Liver (tissue), 9 donors: ENCODE measurements around the gene ALDH3A1. TPM values are rescaled to one million over a fixed set of nuclear protein-coding genes. Genes with fewer than 3 reads are reported as not detected.

Experiments
- DNase-seq: peaks from one replicate; pipeline ENCODE4 v3.0.0-alpha.2; 2017; ENCODE audit warnings: low spot score
- H3K27ac ChIP-seq, 2 donors: one replicate each; pipeline ENCODE4 v1.7.0; 2013; ENCODE audit warnings: inconsistent platforms in 2 of 2, low read length in 2 of 2, control low read depth in 1 of 2, low read depth in 1 of 2, mild to moderate bottlenecking in 1 of 2
- H3K27me3 ChIP-seq, 4 donors: one replicate each; pipeline versions ENCODE4 v1.6.1 to v1.7.0; 2013; ENCODE audit warnings: low read length in 3 of 4, inconsistent platforms in 1 of 4, mild to moderate bottlenecking in 1 of 4, moderate library complexity in 1 of 4; ENCODE audit not compliant: control insufficient read depth in 4 of 4, insufficient read depth in 4 of 4
- H3K36me3 ChIP-seq, 4 donors: one replicate each; pipeline versions ENCODE4 v1.6.1 to v1.7.0; 2013; ENCODE audit warnings: low read length in 3 of 4, mild to moderate bottlenecking in 3 of 4, low read depth in 1 of 4, moderate library complexity in 1 of 4; ENCODE audit not compliant: control insufficient read depth in 4 of 4, insufficient read depth in 3 of 4
- H3K4me1 ChIP-seq, 4 donors: one replicate each; pipeline versions ENCODE4 v1.6.1 to v1.7.0; 2013; ENCODE audit warnings: low read length in 3 of 4, mild to moderate bottlenecking in 3 of 4, moderate library complexity in 1 of 4; ENCODE audit not compliant: control insufficient read depth in 4 of 4, insufficient read depth in 4 of 4
- H3K4me3 ChIP-seq, 3 donors: one replicate each; pipeline versions ENCODE4 v1.6.1 to v1.7.0; 2013; ENCODE audit warnings: low read length in 3 of 3, control low read depth in 1 of 3, low read depth in 1 of 3, mild to moderate bottlenecking in 1 of 3
- H3K9ac ChIP-seq, 2 donors: one replicate each; pipeline ENCODE4 v1.7.0; 2013; ENCODE audit warnings: low read length in 2 of 2, mild to moderate bottlenecking in 2 of 2, moderate library complexity in 2 of 2, control low read depth in 1 of 2, low read depth in 1 of 2
- H3K9me3 ChIP-seq, 4 donors: one replicate each; pipeline versions ENCODE4 v1.6.1 to v1.7.0; 2013; ENCODE audit warnings: low read length in 3 of 4; ENCODE audit not compliant: control insufficient read depth in 4 of 4
- ATF3 ChIP-seq: IDR thresholded peaks from 2 replicates; pipeline ENCODE4 v1.6.1; 2016; ENCODE audit warnings: antibody characterized with exemption
- EGR1 ChIP-seq, 2 donors: IDR thresholded peaks; 2 replicates each; pipeline ENCODE4 v1.6.1; 2016 to 2018; ENCODE audit warnings: antibody characterized with exemption in 2 of 2, low read depth in 2 of 2
- FOXA1 ChIP-seq: IDR thresholded peaks from 2 replicates; pipeline ENCODE4 v1.6.1; 2016; ENCODE audit warnings: antibody characterized with exemption
- FOXA2 ChIP-seq: IDR thresholded peaks from 2 replicates; pipeline ENCODE4 v1.6.1; 2016; ENCODE audit warnings: antibody characterized with exemption
- GABPA ChIP-seq, 2 donors: IDR thresholded peaks in 1 of 2; conservative IDR thresholded peaks in 1 of 2; 2 replicates each; pipeline ENCODE4 v1.6.1; 2016; ENCODE audit warnings: antibody characterized with exemption in 2 of 2, mild to moderate bottlenecking in 1 of 2, moderate library complexity in 1 of 2
- HNF4A ChIP-seq, 2 donors: conservative IDR thresholded peaks; 2 replicates each; pipeline ENCODE4 v1.6.1; 2016; ENCODE audit warnings: antibody characterized with exemption in 2 of 2, mild to moderate bottlenecking in 2 of 2
- HNF4G ChIP-seq: IDR thresholded peaks from 2 replicates; pipeline ENCODE4 v1.6.1; 2016; ENCODE audit warnings: antibody characterized with exemption
- JUND ChIP-seq, 2 donors: IDR thresholded peaks; 2 replicates each; pipeline ENCODE4 v1.6.1; 2016; ENCODE audit warnings: antibody characterized with exemption in 2 of 2
- MAX ChIP-seq: IDR thresholded peaks from 2 replicates; pipeline ENCODE4 v1.6.1; 2016; ENCODE audit warnings: antibody characterized with exemption
- NR2F2 ChIP-seq: IDR thresholded peaks from 2 replicates; pipeline ENCODE4 v1.6.1; 2016; ENCODE audit warnings: antibody characterized with exemption
- RAD21 ChIP-seq, 2 donors: IDR thresholded peaks; 2 replicates each; pipeline ENCODE4 v1.6.1; 2016; ENCODE audit warnings: antibody characterized with exemption in 2 of 2, mild to moderate bottlenecking in 2 of 2
- REST ChIP-seq: IDR thresholded peaks from 2 replicates; pipeline ENCODE4 v1.6.1; 2016; ENCODE audit warnings: antibody characterized with exemption, mild to moderate bottlenecking
- SP1 ChIP-seq: IDR thresholded peaks from 2 replicates; pipeline ENCODE4 v1.6.1; 2018; ENCODE audit warnings: antibody characterized with exemption, mild to moderate bottlenecking
- TAF1 ChIP-seq: conservative IDR thresholded peaks from 2 replicates; pipeline ENCODE4 v1.6.1; 2016; ENCODE audit warnings: antibody characterized with exemption, mild to moderate bottlenecking
- WGBS: extraction: QIAGEN DNeasy Blood & Tissue Kit; methylation state at CpG from one replicate; pipeline ENCODE4 v1.1.7; 2013; 5-methylcytosine and 5-hydroxymethylcytosine counted together
- polyA plus RNA-seq, 2 donors: library from polyadenylated mRNA; stranded (reverse) in 1 of 2; unstranded in 1 of 2; fragments of 200-250 nt in 1 of 2; fragments of >200 nt in 1 of 2; fragmentation: Nextera tagmentation in 1 of 2; extraction: Ambion mirVana in 1 of 2; gene quantifications; one replicate each; pipeline versions ENCODE4 v1.2.1 to v1.2.3, GENCODE V29; 2013 to 2015
- total RNA-seq, 2 donors: library from RNA; depleted of rRNA; stranded (reverse); fragments of >200 nt; gene quantifications; one replicate each; pipeline ENCODE4 v1.2.3, GENCODE V29; 2014
- donor health status: healthy.
- donor health status: healthy.
- donor health status: healthy.
- donor health status: healthy.
- donor health status: healthy.

The ALDH3A1 gene
- total and polyA plus RNA-seq, 4 donors, result 0.09 to 3.2 (median 0.22) TPM

- TF ChIP-seq JUND (IDR thresholded peaks at IDR 0.05) (no peak), TAF1 (no peak), SP1 (no peak), GABPA (IDR thresholded peaks at IDR 0.05 in 1 of 2, conservative IDR thresholded peaks at IDR 0.05 in 1 of 2) (no peak), HNF4G (no peak), REST (no peak), EGR1 (IDR thresholded peaks at IDR 0.05; ENCODE audit: low read depth in 2 of 2) (no peak), HNF4A (conservative IDR thresholded peaks at IDR 0.05) (no peak), FOXA2 (no peak)
- no peak for DNase-seq
- no peak overlapping the region for H3K4me3 ChIP-seq
- peaks cover 0 to 4% (median 0%) of the 10 kb centered on the region in 4 donors for H3K4me1 ChIP-seq
- no peaks in the 10 kb centered on the region for H3K9me3 ChIP-seq
- H3K9ac ChIP-seq, result no peak overlapping the region
- 80% methylated on average over 10 of the region's 10 CpGs for WGBS
- H3K27ac ChIP-seq, result no peak overlapping the region
- H3K27me3 ChIP-seq, result no peaks in the 10 kb centered on the region
- H3K36me3 ChIP-seq, result no peaks in the 10 kb centered on the region
Measured at GRCh38 chr17:19703106-19703827, 44.8 kb downstream of the ALDH3A1 start.

- no peak for DNase-seq
- no peak overlapping the region for H3K27ac ChIP-seq
- 81% methylated on average over 4 of the region's 4 CpGs for WGBS
- H3K4me1 ChIP-seq, result peaks cover 0 to 4% (median 0%) of the 10 kb centered on the region in 4 donors
- H3K4me3 ChIP-seq, result no peak overlapping the region
- H3K27me3 ChIP-seq, result no peaks in the 10 kb centered on the region
- H3K9ac ChIP-seq, result no peak overlapping the region
- H3K9me3 ChIP-seq, result no peaks in the 10 kb centered on the region
- TF ChIP-seq ATF3 (no peak), HNF4A (conservative IDR thresholded peaks at IDR 0.05) (no peak), JUND (IDR thresholded peaks at IDR 0.05) (no peak), REST (no peak), MAX (no peak), FOXA1 (no peak), NR2F2 (no peak), RAD21 (IDR thresholded peaks at IDR 0.05) (no peak), FOXA2 (no peak), EGR1 (IDR thresholded peaks at IDR 0.05; ENCODE audit: low read depth in 2 of 2) (no peak)
- H3K36me3 ChIP-seq, result no peaks in the 10 kb centered on the region
Measured at GRCh38 chr17:19702217-19702641, 45.9 kb downstream of the ALDH3A1 start.

Other genes starting within 250 kb of the ALDH3A1 start
- gene SLC47A1, start 214.4 kb downstream of the ALDH3A1 start, total RNA-seq, result 10 to 100 TPM; 34.9 to 69.2 TPM
- 10 to 100 TPM; 34.8 to 39.5 TPM for gene SLC47A1, start 214.4 kb downstream of the ALDH3A1 start, polyA plus RNA-seq
- gene ALDH3A2, start 99.5 kb downstream of the ALDH3A1 start, total RNA-seq, result 100 to 1,000 TPM in 1 of 2 donors, 10 to 100 TPM in 1; 80.6 to 165 TPM
- gene ALDH3A2, start 99.5 kb downstream of the ALDH3A1 start, polyA plus RNA-seq, result 10 to 100 TPM; 63.3 to 80.2 TPM
- not detected for gene SLC47A2, start 31.7 kb downstream of the ALDH3A1 start, total RNA-seq
- under 1 TPM in 1 of 2 donors, not detected in 1; 0.08 TPM for gene SLC47A2, start 31.7 kb downstream of the ALDH3A1 start, polyA plus RNA-seq
- gene ULK2, start 119.6 kb upstream of the ALDH3A1 start, total RNA-seq, result 1 to 10 TPM; 6.3 to 7.9 TPM
- 1 to 10 TPM in 1 of 2 donors, under 1 TPM in 1; 0.89 to 2.2 TPM for gene ULK2, start 119.6 kb upstream of the ALDH3A1 start, polyA plus RNA-seq
- gene AKAP10, start 229.5 kb upstream of the ALDH3A1 start, total RNA-seq, result 10 to 100 TPM; 12.6 to 16.3 TPM
- gene AKAP10, start 229.5 kb upstream of the ALDH3A1 start, polyA plus RNA-seq, result 1 to 10 TPM; 4.2 to 7.5 TPM